Non-pigmented ciliary epithelial cell (primary cell): ENCODE results near the gene GOLGA6L26.
"Not testable (repeated sequence)": the region's sequence is repeated elsewhere in the genome, so short reads cannot be mapped to it uniquely, and the experiment has no call there.

ENCODE experiments used
- DNase-seq: peaks from one replicate; pipeline ENCODE4 v3.0.0-alpha.2; 2010; ENCODE audit warnings: low read depth

The GOLGA6L26 gene

GRCh38 chr15:23334096-23334495, at the start of gene GOLGA6L26:
Gene GOLGA6L26 (minus strand): TSS chr15:23334196. CDS start chr15:23334135, 61 bp downstream.
- DNase-seq: not testable (repeated sequence)

GRCh38 chr15:23381192-23381591, 47.2 kb upstream of the GOLGA6L26 start:
- not testable (repeated sequence) for DNase-seq

DNA sequence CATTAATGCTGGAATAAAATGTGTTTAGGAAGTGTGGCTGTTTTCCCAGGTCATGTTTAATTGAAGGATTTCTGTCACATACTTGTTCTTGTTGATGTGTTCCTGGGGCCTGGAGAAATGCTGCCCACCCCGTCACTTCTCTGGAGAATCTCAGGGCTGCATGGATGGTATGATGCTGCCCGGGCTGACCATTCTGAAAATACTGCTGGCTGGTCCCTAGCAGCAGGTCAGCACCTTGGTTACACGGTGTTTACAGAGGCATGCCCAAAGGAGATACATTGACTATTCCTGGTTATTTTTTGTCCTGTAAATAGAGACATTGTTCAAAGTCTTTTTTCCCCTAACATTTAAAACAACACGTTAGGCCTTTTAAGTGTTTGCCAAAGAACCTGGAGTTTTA, 46.7 kb upstream of the GOLGA6L26 start:
- DNase-seq: not testable (repeated sequence)

DNA sequence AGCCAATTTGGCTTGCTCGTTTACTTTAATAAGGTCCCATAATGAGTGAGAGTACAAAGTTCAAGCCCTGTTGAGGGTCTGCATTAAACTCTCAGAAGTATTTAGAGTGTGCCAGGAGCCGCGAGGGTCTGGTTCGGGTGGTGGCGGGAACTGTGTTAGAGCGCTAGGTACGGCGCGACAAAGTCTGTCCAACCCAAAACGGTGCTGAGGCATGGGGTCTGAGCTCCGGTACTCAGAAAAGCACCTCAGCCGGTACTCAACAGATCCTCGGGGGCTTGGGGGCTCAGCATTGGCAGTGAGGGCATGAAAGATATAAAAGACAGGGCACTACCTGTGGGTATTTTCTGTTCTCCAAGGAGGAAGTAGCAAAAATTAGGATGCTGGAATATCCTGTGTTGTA, 45.0 kb upstream of the GOLGA6L26 start:
- not testable (repeated sequence) for DNase-seq

- not testable (repeated sequence) for DNase-seq
These were observed 40.2 kb upstream of the GOLGA6L26 start for GRCh38 chr15:23374226-23374625.

DNA sequence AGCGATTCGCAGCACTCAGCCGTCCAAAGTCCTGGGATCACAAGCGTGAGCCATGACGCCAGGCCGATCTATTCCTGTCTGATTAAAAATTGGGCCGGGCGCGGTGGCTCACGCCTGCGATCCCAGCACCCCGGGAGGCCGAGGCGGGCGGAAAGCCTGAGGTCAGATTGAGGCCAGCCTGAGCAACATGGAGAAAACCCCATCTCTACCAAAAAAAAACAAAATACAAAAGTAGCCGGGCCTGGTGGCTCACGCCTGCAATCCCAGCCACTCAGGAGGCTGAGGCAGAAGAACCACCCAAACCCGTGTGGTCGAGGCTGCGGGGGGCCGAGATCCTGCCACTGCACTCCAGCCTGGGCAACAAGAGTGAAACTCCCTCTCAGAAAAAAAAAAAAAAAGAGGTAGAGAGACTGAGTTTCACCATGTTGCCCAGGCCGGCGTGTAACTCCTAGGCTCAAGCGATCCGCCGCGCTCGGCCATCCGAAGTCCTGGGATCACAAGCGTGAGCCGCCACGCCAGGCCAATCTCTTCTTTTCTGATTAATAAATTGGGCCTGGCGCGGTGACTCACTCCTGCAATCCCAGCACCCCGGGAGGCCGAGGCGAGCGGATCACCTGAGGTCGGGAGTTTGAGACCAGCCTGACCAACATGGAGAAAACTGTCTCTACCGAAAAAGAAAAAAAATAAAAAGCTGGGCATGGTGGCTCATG, 39.0 kb upstream of the GOLGA6L26 start:
- DNase-seq: not testable (repeated sequence)

- no peak for DNase-seq
These were observed 38.3 kb upstream of the GOLGA6L26 start for GRCh38 chr15:23372284-23372683.

DNA sequence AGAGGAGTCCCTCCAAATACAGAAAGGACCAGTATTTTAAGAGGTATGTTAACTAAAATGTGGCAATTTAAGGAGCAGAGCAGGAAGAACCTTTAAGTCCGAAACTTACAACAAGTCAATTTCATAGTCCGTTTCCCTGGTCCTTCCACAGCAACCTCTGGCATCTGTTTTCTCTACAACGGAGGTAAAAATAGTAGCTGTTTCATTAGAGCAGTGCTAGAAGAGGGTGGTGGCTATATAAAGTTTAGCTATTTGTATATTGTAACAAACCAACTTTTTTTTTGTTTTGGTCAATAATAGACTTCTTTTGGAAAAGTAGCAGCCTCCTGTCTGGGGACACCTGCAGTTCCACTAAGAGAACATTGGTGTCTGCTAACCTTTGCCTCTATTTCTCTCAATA, 37.9 kb upstream of the GOLGA6L26 start:
- not testable (repeated sequence) for DNase-seq

DNA sequence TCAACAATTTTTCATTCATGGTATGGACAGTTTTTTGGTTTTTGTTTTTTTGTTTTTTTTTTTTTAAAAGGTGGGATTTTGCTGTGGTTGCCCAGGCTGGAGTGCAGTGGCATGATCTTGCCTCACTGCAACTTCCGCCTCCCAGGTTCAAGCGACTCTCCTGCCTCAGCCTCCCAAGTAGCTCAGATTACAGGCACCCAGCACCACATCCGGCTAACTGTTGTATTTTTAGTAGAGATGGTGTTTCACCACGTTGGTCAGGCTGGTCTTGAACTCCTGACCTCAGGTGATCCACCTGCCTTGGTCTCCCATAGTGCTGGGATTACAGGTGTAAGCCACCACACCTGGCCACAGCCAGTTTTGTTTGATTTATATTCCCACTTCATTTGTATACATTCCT, 37.1 kb upstream of the GOLGA6L26 start:
- not testable (repeated sequence) for DNase-seq

GRCh38 chr15:23370578-23370977, 36.6 kb upstream of the GOLGA6L26 start:
- no peak for DNase-seq

- not testable (repeated sequence) for DNase-seq
These were observed 30.3 kb upstream of the GOLGA6L26 start for GRCh38 chr15:23364261-23364660.

- not testable (repeated sequence) for DNase-seq
These were observed 28.6 kb upstream of the GOLGA6L26 start for GRCh38 chr15:23362622-23363021.

- not testable (repeated sequence) for DNase-seq
These were observed 20.5 kb upstream of the GOLGA6L26 start, which contains the start of gene GOLGA8S for GRCh38 chr15:23354448-23354847. Gene GOLGA8S (plus strand): TSS chr15:23354748. CDS start chr15:23354810, 62 bp downstream.

DNA sequence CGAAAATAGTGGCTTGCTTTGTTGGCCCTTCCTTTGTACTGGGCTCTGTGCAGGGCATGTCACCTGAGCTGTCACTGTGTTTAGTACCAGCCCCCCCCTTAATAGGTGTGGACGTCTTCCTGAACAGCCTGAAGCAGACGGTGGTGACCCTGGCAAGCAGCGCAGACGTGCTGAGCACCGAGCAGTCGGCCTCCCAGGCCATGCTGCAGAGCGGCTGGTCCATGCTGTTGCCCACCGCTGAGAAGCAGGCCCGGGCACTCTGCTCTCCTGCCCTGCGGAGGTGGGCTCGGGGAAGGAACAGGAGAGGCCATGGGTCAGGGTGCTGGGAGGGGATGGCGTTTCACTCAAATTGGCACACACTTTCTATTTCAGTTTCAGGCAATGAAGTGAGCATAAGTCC, 22.8 kb downstream of the GOLGA6L26 start:
- not testable (repeated sequence) for DNase-seq

DNA sequence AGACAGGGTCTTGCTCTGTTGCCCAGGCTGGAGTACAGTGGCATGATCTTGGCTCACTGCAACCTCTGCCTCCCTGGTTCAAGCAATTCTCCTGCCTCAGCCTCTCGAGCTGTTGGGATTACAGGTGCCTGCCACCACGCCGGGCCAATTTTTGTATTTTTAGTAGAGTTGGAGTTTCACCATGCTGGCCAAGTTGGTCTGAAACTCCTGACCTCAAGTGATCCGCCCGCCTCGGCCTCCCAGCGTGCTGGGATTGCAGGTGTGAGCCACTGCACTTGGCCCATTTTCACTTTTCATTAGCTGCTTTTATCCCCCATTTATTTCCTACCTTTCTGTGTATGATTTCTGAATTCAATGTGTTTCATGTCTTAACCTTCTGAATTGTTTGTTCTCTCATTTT, 28.1 kb downstream of the GOLGA6L26 start:
- not testable (repeated sequence) for DNase-seq

GRCh38 chr15:23304805-23305204, 29.2 kb downstream of the GOLGA6L26 start:
- not testable (repeated sequence) for DNase-seq

- DNase-seq: not testable (repeated sequence)
These were observed 29.7 kb downstream of the GOLGA6L26 start for GRCh38 chr15:23304267-23304666.

DNA sequence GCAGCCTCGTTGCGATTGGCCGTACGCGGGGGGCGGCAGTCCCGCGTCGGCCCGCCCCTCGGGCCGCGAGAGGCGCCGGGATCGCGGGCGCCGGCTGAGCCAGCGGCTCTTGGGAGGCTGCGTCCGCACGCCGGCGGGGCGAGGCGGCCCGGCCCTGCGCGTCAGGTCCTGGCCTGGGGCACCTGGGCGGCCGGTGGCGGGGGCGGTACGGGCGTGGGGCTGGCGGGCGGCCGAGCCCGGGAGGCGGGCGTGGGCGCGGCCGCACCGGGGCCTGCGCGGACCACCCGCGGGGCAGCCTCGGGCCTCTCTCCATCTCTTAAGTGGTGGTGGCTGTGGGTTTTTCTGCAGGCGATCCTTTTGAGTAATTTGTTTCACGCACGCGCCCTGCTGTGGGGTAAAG, 30.3 kb downstream of the GOLGA6L26 start:
- DNase-seq: not testable (repeated sequence)

- not testable (repeated sequence) for DNase-seq
These were observed 30.8 kb downstream of the GOLGA6L26 start for GRCh38 chr15:23303246-23303645.
